GM21528 (cell line): ENCODE results near the gene CSN1S1.
"Not testable (repeated sequence)": the region's sequence is repeated elsewhere in the genome, so short reads cannot be mapped to it uniquely, and the experiment has no call there.

Experiments used
- ATAC-seq: cut with Tn5 transposase; IDR thresholded peaks from one replicate; pipeline ENCODE4 v1.9.1; 2021; ENCODE audit warnings: mild to moderate bottlenecking, moderate library complexity; ENCODE audit not compliant: unreplicated experiment, low FRiP score

Gene CSN1S1, protein sequence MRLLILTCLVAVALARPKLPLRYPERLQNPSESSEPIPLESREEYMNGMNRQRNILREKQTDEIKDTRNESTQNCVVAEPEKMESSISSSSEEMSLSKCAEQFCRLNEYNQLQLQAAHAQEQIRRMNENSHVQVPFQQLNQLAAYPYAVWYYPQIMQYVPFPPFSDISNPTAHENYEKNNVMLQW

GRCh38 chr4:69930768-69931167, at the start of gene CSN1S1:
Gene CSN1S1 (plus strand): TSS chr4:69931068. CDS start chr4:69932556, 1,488 bp downstream.
- ATAC-seq: no peak

GRCh38 chr4:69881173-69881773, 49.6 kb upstream of the CSN1S1 start:
- peak; percentile 74 for ATAC-seq

DNA sequence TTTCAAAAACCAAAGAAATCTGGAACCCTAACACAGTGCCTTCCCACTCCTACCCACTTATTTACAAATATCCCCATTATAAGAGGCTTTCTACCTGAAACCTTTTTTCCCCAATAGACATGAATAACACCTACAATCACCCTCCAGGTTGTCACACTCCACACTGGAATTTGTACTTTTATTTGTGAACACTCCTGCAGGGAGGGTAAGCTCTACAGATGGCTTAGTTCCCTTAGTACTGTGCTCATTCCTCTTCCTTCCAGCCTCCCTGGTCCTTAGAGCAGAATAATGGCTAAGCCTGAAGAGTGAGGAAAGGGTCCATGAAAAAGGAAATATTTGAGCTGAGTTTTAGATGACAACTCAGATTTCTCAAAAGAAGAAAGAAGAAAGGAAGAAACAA, 48.7 kb upstream of the CSN1S1 start:
- ATAC-seq: no peak

GRCh38 chr4:69888336-69888735, 42.5 kb upstream of the CSN1S1 start:
- no peak for ATAC-seq

GRCh38 chr4:69894186-69894585, 36.7 kb upstream of the CSN1S1 start:
- no peak for ATAC-seq

GRCh38 chr4:69894721-69895120, 36.1 kb upstream of the CSN1S1 start:
- ATAC-seq: no peak

DNA sequence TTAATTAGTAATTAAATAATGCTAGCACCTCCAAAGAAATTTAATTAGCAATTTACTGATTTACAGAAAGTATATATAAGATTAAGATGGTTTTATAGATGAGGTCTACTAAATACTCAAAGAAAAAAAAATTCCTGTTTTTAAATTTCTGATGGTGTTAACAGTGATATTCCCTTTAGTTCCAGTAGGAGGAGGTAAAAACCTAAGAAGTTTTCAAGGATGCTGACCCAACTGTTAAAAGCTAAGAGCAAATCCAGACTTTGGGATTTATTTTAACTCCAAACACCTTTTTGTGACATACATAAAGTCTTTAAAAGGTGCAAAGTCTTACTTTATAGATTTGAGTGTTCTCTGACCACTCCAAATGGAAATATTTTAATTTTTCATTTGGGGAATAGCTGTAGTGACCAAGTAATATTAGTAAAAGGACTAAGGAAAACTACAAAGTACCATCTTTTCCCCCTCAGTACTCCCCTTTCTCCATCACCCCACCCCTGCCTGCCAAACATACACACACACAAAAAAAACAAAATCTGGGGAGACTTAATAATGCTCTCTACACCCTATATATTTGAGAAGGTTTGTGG, 34.2 kb upstream of the CSN1S1 start:
- ATAC-seq: no peak

DNA sequence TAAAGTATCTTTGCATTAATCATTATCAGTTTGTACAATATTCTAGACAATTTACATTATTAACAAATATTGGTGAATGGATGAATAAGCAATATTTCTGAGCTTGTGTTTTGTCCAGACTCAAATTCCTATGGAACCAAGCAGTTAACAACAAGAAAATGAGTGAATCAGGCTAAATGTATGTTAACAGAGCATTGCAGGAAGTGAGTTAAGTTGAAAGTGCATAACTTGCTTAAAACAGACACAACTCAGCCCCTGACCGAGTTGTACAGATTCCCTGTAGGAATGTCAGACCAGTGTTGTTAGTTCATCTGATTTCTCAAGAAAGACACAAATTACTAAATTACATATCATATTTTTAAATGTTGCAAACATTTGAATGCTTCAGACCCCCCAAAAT, 23.7 kb upstream of the CSN1S1 start:
- no peak for ATAC-seq

DNA sequence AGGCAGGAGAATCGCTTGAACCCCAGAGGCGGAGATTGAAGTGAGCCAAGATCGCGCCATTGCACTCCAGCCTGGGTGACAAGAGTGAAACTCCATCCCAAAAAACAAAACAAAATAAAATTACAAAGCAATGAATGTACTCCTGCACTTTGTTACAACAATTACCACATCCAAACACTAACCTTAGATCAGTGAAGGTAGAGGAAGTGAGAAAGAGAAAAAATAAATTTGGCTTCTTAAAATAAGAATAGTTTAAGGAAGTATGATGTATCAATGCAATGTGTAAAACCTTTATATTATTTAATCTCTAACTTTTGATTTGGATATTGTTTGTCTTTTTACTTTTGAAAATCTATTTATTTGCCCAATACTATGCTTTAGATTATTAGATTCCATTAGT, 21.7 kb upstream of the CSN1S1 start:
- no peak for ATAC-seq

GRCh38 chr4:69910016-69910782, 20.7 kb upstream of the CSN1S1 start:
- ATAC-seq: peak; percentile 69

GRCh38 chr4:69920874-69921273, 10.0 kb upstream of the CSN1S1 start:
- ATAC-seq: no peak

- not testable (repeated sequence) for ATAC-seq
These were observed 7.0 kb upstream of the CSN1S1 start for GRCh38 chr4:69923782-69924410.

GRCh38 chr4:69934150-69934549, 3.3 kb downstream of the CSN1S1 start:
- ATAC-seq: no peak

DNA sequence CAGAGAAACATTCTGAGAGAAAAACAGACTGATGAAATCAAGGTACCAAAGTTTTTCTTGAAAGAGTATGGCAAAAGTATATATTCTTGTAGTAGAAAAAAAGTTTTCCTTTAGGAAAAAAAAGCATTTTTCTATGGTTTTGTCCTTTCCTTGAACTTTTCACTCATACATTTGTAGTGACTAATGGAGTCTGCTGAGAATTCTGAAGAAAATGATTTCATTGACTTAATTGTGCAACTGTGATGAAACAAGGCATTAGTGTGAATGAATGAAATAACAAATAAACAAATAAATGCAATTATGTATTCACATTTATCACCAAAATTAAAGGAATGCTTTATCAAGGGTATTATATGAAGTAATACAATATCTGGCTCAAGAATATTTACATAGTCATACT, 5.7 kb downstream of the CSN1S1 start:
- no peak for ATAC-seq

GRCh38 chr4:69951602-69952001, 20.7 kb downstream of the CSN1S1 start:
- no peak for ATAC-seq

DNA sequence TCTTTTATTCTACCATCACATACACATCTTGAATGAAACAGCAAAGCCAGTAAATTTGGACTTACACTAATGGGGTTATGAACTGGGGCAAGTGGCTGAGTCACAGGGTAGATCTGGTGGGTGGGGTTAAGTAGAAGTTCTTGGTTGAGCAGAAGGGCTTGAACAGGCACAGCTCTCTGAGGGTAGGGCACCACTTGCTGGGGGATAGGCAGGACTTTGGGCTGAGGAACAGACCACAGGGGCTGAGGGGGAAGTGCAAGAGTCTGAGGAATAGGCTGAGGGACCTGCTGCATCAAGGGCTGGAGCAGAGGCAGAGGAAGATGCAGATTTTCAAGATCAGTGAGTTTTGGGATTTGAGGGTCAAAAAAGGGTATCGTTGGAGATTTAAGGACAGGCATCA, 26.3 kb downstream of the CSN1S1 start:
- ATAC-seq: no peak

DNA sequence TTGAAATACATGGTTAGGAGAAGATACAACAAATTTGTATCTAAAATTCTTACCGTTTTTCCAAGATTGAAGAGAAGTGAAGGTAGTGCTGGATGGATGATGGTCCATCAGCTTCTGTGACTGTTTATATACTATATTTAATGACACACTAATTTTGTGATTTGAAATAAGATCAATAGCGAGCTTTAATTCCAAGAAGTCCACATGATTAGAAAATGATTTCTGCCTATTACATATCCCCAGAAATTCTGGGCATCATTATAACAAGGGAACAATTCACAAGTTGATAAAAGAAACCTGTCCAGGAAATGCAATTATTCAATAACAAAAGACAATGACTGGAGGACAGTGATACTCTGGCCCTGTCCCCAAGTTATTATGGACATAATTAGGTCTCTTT, 34.8 kb downstream of the CSN1S1 start, which contains the start of gene CSN2:
Gene CSN2, minus strand, starts transcription at position 101 of the 400 bp plus-strand sequence. CDS start 4,733 bp downstream, outside the sequence.
- no peak for ATAC-seq

GRCh38 chr4:69970071-69970470, 39.2 kb downstream of the CSN1S1 start:
- no peak for ATAC-seq

DNA sequence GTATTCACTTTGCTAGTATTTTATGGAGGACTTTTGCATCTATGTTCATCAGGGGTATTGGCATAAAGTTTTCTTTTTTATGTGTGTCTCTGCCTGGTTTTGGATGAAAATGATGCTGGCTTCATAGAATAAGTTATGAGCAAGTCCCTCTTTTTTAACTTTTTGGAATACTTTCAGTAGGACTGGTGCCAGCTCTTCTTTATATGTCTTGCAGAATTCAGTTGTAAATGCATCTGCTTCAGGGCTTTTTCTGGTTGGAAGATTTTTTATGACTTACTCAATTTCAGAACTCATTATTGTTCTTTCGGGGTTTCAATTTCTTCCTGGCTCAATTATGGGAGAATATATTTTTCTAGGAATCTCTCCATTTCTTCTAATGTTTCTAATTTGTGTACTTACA, 43.8 kb downstream of the CSN1S1 start:
- no peak for ATAC-seq

GRCh38 chr4:69977582-69977981, 46.7 kb downstream of the CSN1S1 start:
- ATAC-seq: no peak

- no peak for ATAC-seq
These were observed 53.2 kb downstream of the CSN1S1 start for GRCh38 chr4:69984030-69984443.
